HEK293 (cell line): ENCODE data around the gene TOX4.

Source experiments
- CTCF ChIA-PET: fragments of 350-600 bp; formaldehyde crosslinking; extraction: SDS; loops from one replicate; lab custom pipeline; 2021; ENCODE audit warnings: antibody characterized with exemption; lab: Yijun Ruan, JAX
- POLR2A ChIA-PET: fragments of 300-600 bp; formaldehyde crosslinking; extraction: SDS; loops from one replicate; lab custom pipeline; 2020; ENCODE audit warnings: antibody characterized with exemption, inconsistent platforms; lab: Yijun Ruan, JAX
- H3K27ac ChIP-seq: fragments of 200-500 bp; sonication (Bioruptor generic); 2 replicates; pipeline ENCODE4 v1.5.1; 2014; ENCODE audit warnings: low read depth, low read length, control low read depth, inconsistent platforms; ENCODE audit errors: extremely low read depth
- H3K36me3 ChIP-seq, 2 experiments: fragments of 200-500 bp in 1 of 2; sonication (Bioruptor generic) in 1 of 2; 1 replicate in 1 of 2; 2 replicates in 1 of 2; pipeline ENCODE4 v1.5.1; 2014 to 2017; ENCODE audit warnings: inconsistent platforms in 2 of 2, low read length in 2 of 2; ENCODE audit not compliant: control insufficient read depth in 2 of 2, insufficient read depth in 1 of 2
- H3K4me1 ChIP-seq: fragments of 200-500 bp; sonication (Bioruptor generic); 2 replicates; pipeline ENCODE4 v1.5.1; 2014; ENCODE audit warnings: mild to moderate bottlenecking, low read length, inconsistent platforms; ENCODE audit not compliant: control insufficient read depth, insufficient read depth
- H3K4me3 ChIP-seq: 2 replicates; pipeline ENCODE4 v1.5.1; 2011; ENCODE audit warnings: low read depth, mild to moderate bottlenecking, control low read depth, low read length, moderate library complexity
- H3K9me3 ChIP-seq: fragments of 200-500 bp; sonication (Bioruptor generic); 2 replicates; pipeline ENCODE4 v1.5.1; 2014; ENCODE audit warnings: low read depth, low read length, inconsistent platforms; ENCODE audit not compliant: control insufficient read depth, insufficient read depth
- GLIS1 ChIP-seq: fragments of 450-650 bp; formaldehyde crosslinking; IDR thresholded peaks from 2 replicates; pipeline ENCODE4 v1.5.1; 2016; ENCODE audit warnings: missing biosample characterization, missing genetic modification characterization
- GLIS2 ChIP-seq: fragments of 450-650 bp; formaldehyde crosslinking; IDR thresholded peaks from 2 replicates; pipeline ENCODE4 v1.5.1; 2016; ENCODE audit warnings: missing biosample characterization, missing genetic modification characterization
- KLF1 ChIP-seq: fragments of 450-650 bp; formaldehyde crosslinking; IDR thresholded peaks from 2 replicates; pipeline ENCODE4 v1.5.1; 2016; ENCODE audit warnings: missing biosample characterization, missing genetic modification characterization
- PRDM1 ChIP-seq: fragments of 450-650 bp; formaldehyde crosslinking; IDR thresholded peaks from 2 replicates; pipeline ENCODE4; 2016; ENCODE audit warnings: missing biosample characterization, missing genetic modification characterization
- REPIN1 ChIP-seq: fragments of 450-650 bp; formaldehyde crosslinking; IDR thresholded peaks from 2 replicates; pipeline ENCODE4 v1.5.1; 2017; ENCODE audit warnings: missing biosample characterization, missing genetic modification characterization, low read depth
- SCRT2 ChIP-seq: fragments of 450-650 bp; formaldehyde crosslinking; IDR thresholded peaks from 2 replicates; pipeline ENCODE4 v1.5.1; 2016; ENCODE audit warnings: missing biosample characterization, missing genetic modification characterization
- SP7 ChIP-seq: fragments of 450-650 bp; formaldehyde crosslinking; IDR thresholded peaks from 2 replicates; pipeline ENCODE4 v1.5.1; 2016; ENCODE audit warnings: missing biosample characterization, missing genetic modification characterization
- WT1 ChIP-seq: fragments of 450-650 bp; formaldehyde crosslinking; IDR thresholded peaks from 2 replicates; pipeline ENCODE4 v1.5.1; 2016; ENCODE audit warnings: missing biosample characterization, missing genetic modification characterization
- YY1 ChIP-seq: fragments of 450-650 bp; formaldehyde crosslinking; IDR thresholded peaks from 2 replicates; pipeline ENCODE4 v1.5.1; 2018; ENCODE audit warnings: missing biosample characterization, missing genetic modification characterization
- ZFP37 ChIP-seq: fragments of 450-650 bp; formaldehyde crosslinking; IDR thresholded peaks from 2 replicates; pipeline ENCODE4 v1.5.1; 2016; ENCODE audit warnings: missing biosample characterization, missing genetic modification characterization
- ZNF121 ChIP-seq: fragments of 450-650 bp; formaldehyde crosslinking; IDR thresholded peaks from 2 replicates; pipeline ENCODE4 v1.5.1; 2016; ENCODE audit warnings: missing biosample characterization, missing genetic modification characterization
- ZNF184 ChIP-seq: fragments of 450-650 bp; IDR thresholded peaks from 2 replicates; pipeline ENCODE4 v1.5.1; 2018; ENCODE audit warnings: missing biosample characterization, mild to moderate bottlenecking, missing genetic modification characterization
- ZNF302 ChIP-seq: fragments of 450-650 bp; formaldehyde crosslinking; IDR thresholded peaks from 2 replicates; pipeline ENCODE4 v1.5.1; 2016; ENCODE audit warnings: missing biosample characterization, missing genetic modification characterization, low read depth
- ZNF350 ChIP-seq: fragments of 450-650 bp; formaldehyde crosslinking; IDR thresholded peaks from 2 replicates; pipeline ENCODE4 v1.5.0; 2017; ENCODE audit warnings: missing biosample characterization, mild to moderate bottlenecking, missing genetic modification characterization
- ZNF394 ChIP-seq: fragments of 450-650 bp; formaldehyde crosslinking; IDR thresholded peaks from 2 replicates; pipeline ENCODE4 v1.5.1; 2016; ENCODE audit warnings: missing biosample characterization, missing genetic modification characterization, mild to moderate bottlenecking, moderate library complexity, borderline replicate concordance
- ZNF404 ChIP-seq: fragments of 450-650 bp; formaldehyde crosslinking; IDR thresholded peaks from 2 replicates; pipeline ENCODE4 v1.5.1; 2017; ENCODE audit warnings: missing biosample characterization, missing genetic modification characterization
- ZNF548 ChIP-seq: fragments of 450-650 bp; formaldehyde crosslinking; IDR thresholded peaks from 2 replicates; pipeline ENCODE4 v1.5.1; 2016; ENCODE audit warnings: missing biosample characterization, missing genetic modification characterization
- ZNF558 ChIP-seq: fragments of 450-650 bp; formaldehyde crosslinking; IDR thresholded peaks from 2 replicates; pipeline ENCODE4 v1.5.1; 2016; ENCODE audit warnings: missing biosample characterization, missing genetic modification characterization
- ZNF560 ChIP-seq: fragments of 450-650 bp; formaldehyde crosslinking; IDR thresholded peaks from 2 replicates; pipeline ENCODE4 v1.5.1; 2017; ENCODE audit warnings: missing biosample characterization, missing genetic modification characterization, borderline replicate concordance
- ZNF561 ChIP-seq: fragments of 450-650 bp; IDR thresholded peaks from 2 replicates; pipeline ENCODE4 v1.5.1; 2018; ENCODE audit warnings: missing biosample characterization, missing genetic modification characterization, borderline replicate concordance
- ZNF610 ChIP-seq: fragments of 450-650 bp; formaldehyde crosslinking; IDR thresholded peaks from 2 replicates; pipeline ENCODE4 v1.5.1; 2016; ENCODE audit warnings: missing biosample characterization, missing genetic modification characterization, borderline replicate concordance
- TF ChIP-seq, protein P1 (sequence below): fragments of 450-650 bp; formaldehyde crosslinking; IDR thresholded peaks from 2 replicates; pipeline ENCODE4 v1.5.1; 2016; ENCODE audit warnings: missing biosample characterization, missing genetic modification characterization
- TF ChIP-seq, protein P2 (sequence below): fragments of 450-650 bp; formaldehyde crosslinking; IDR thresholded peaks from 2 replicates; pipeline ENCODE4 v1.5.1; 2016; ENCODE audit warnings: missing biosample characterization, missing genetic modification characterization
- TF ChIP-seq, protein P3 (sequence below): fragments of 450-650 bp; formaldehyde crosslinking; IDR thresholded peaks from 2 replicates; pipeline ENCODE4 v1.5.1; 2017; ENCODE audit warnings: missing biosample characterization, mild to moderate bottlenecking, missing genetic modification characterization, moderate library complexity
- TF ChIP-seq, protein P4 (sequence below): fragments of 450-650 bp; formaldehyde crosslinking; IDR thresholded peaks from 2 replicates; pipeline ENCODE4 v1.5.1; 2016; ENCODE audit warnings: missing biosample characterization, missing genetic modification characterization
- TF ChIP-seq, protein P5 (sequence below): fragments of 450-650 bp; formaldehyde crosslinking; optimal IDR thresholded peaks from 2 replicates; pipeline ENCODE3; 2016; ENCODE audit warnings: missing biosample characterization, mild to moderate bottlenecking, missing genetic modification characterization

TOX4 gene

DNA sequence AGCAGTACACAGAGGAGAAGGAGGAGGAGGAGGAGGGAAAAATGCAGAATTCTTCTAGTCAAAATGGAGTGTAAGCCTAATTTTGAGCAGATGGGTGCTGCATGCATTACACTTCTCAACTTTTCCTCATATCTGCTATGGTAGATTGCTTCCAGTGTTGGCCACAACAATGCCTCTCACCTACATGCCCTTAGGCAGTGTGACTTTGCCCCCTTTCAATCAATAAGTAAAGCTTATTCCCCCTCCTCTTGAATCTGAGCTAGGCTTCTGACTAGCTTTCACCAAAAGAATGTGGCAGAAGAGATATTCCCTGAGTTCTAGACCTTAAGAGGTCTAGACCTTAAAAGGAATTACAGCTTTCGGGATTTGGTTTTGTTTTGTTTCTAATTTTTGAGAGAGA lies 37.3 kb downstream of the TOX4 start:
- Histone ChIP-seq H3K27ac (no peak overlapping the region), H3K36me3 (peaks cover 1 to 2% of the 10 kb centered on the region in 2 experiments; a peak in 2 of 3 replicates), H3K4me1 (0 out of 2 replicates have a peak, but pooled peaks cover 4% of the 10 kb centered on the region), H3K9me3 (no peaks in the 10 kb centered on the region), H3K4me3 (no peak overlapping the region)
- ChIA-PET CTCF (interaction anchor here (0.7 to 2.1 kb wide), 2 partner anchors 16 to 42 kb away, joined by 3 to 14 read pairs; no protein-coding TSS in a partner anchor), POLR2A (interaction anchor here (1.5 kb wide), 1 partner anchor 12 kb away, joined by 9 read pairs; the partner anchor contains the start of gene SALL2)
- TF ChIP-seq ZNF558 (tag by site-specific recombination) (no peak), ZNF394 (no peak), SP7 (tag by site-specific recombination) (no peak), ZNF350 (tag by site-specific recombination) (no peak), ZNF548 (tag by site-specific recombination) (no peak), REPIN1 (tag by site-specific recombination) (no peak)

DNA sequence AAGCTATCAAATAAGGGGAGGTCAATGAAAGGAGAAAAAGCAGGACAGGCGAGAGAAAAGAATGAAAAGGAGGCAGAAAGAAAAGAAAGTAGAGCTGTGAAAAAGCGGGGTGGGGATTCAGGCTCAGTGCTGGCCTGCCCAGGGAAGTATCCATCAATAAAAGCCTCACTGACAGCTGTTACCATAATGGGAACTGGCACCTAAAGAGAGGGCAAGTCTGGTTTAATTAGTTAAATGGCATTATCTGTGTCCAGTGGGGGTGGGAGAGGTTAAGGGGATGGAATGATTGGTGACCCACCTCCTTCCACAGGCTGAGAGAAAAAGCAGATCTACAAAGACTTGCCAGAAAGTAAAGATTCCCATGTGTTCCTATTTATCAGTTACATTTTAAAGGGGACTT lies 41.7 kb downstream of the TOX4 start:
- POLR2A ChIA-PET: interaction anchor here (1.4 kb wide), 1 partner anchor 8 kb away, joined by 4 read pairs; the partner anchor contains the start of gene METTL3
- CTCF ChIA-PET: interaction anchor here (0.6 to 0.7 kb wide), 2 partner anchors 39 to 52 kb away, joined by 3 read pairs; no protein-coding TSS in a partner anchor
- Histone ChIP-seq H3K4me1 (no peaks in the 10 kb centered on the region), H3K4me3 (no peak overlapping the region), H3K9me3 (no peaks in the 10 kb centered on the region), H3K27ac (no peak overlapping the region), H3K36me3 (peaks cover 3 to 28% of the 10 kb centered on the region in 2 experiments; a peak in 2 of 3 replicates)
- no peak for TF ChIP-seq ZNF561 (tag by site-specific recombination)
- no peak for TF ChIP-seq YY1 (tag by site-specific recombination)
- no peak for TF ChIP-seq ZNF184 (tag by site-specific recombination)
- TF ChIP-seq, protein P1, sequence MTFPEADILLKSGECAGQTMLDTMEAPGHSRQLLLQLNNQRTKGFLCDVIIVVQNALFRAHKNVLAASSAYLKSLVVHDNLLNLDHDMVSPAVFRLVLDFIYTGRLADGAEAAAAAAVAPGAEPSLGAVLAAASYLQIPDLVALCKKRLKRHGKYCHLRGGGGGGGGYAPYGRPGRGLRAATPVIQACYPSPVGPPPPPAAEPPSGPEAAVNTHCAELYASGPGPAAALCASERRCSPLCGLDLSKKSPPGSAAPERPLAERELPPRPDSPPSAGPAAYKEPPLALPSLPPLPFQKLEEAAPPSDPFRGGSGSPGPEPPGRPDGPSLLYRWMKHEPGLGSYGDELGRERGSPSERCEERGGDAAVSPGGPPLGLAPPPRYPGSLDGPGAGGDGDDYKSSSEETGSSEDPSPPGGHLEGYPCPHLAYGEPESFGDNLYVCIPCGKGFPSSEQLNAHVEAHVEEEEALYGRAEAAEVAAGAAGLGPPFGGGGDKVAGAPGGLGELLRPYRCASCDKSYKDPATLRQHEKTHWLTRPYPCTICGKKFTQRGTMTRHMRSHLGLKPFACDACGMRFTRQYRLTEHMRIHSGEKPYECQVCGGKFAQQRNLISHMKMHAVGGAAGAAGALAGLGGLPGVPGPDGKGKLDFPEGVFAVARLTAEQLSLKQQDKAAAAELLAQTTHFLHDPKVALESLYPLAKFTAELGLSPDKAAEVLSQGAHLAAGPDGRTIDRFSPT: no peak
- no peak for TF ChIP-seq GLIS1 (tag by site-specific recombination)
- no peak for TF ChIP-seq ZNF404 (tag by site-specific recombination)
- TF ChIP-seq KLF1 (tag by site-specific recombination): no peak
- TF ChIP-seq, protein P2, sequence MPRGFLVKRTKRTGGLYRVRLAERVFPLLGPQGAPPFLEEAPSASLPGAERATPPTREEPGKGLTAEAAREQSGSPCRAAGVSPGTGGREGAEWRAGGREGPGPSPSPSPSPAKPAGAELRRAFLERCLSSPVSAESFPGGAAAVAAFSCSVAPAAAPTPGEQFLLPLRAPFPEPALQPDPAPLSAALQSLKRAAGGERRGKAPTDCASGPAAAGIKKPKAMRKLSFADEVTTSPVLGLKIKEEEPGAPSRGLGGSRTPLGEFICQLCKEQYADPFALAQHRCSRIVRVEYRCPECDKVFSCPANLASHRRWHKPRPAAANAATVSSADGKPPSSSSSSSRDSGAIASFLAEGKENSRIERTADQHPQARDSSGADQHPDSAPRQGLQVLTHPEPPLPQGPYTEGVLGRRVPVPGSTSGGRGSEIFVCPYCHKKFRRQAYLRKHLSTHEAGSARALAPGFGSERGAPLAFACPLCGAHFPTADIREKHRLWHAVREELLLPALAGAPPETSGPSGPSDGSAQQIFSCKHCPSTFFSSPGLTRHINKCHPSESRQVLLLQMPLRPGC (tag by site-specific recombination): no peak
- TF ChIP-seq GLIS2 (tag by site-specific recombination): no peak
- TF ChIP-seq ZFP37 (tag by site-specific recombination): no peak
- TF ChIP-seq ZNF121 (tag by site-specific recombination): no peak
- no peak for TF ChIP-seq PRDM1 (tag by site-specific recombination)
- TF ChIP-seq SCRT2 (tag by site-specific recombination): no peak
- no peak for TF ChIP-seq ZNF302 (tag by site-specific recombination)
- TF ChIP-seq, protein P3, sequence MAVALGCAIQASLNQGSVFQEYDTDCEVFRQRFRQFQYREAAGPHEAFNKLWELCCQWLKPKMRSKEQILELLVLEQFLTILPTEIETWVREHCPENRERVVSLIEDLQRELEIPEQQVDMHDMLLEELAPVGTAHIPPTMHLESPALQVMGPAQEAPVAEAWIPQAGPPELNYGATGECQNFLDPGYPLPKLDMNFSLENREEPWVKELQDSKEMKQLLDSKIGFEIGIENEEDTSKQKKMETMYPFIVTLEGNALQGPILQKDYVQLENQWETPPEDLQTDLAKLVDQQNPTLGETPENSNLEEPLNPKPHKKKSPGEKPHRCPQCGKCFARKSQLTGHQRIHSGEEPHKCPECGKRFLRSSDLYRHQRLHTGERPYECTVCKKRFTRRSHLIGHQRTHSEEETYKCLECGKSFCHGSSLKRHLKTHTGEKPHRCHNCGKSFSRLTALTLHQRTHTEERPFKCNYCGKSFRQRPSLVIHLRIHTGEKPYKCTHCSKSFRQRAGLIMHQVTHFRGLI (tag by site-specific recombination): no peak
- no peak for TF ChIP-seq ZNF610 (tag by site-specific recombination)
- no peak for TF ChIP-seq ZNF560 (tag by site-specific recombination)
- no peak for TF ChIP-seq WT1 (tag by site-specific recombination)
- TF ChIP-seq, protein P4, sequence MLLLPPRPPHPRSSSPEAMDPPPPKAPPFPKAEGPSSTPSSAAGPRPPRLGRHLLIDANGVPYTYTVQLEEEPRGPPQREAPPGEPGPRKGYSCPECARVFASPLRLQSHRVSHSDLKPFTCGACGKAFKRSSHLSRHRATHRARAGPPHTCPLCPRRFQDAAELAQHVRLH (tag by site-specific recombination): no peak
- TF ChIP-seq, protein P5, sequence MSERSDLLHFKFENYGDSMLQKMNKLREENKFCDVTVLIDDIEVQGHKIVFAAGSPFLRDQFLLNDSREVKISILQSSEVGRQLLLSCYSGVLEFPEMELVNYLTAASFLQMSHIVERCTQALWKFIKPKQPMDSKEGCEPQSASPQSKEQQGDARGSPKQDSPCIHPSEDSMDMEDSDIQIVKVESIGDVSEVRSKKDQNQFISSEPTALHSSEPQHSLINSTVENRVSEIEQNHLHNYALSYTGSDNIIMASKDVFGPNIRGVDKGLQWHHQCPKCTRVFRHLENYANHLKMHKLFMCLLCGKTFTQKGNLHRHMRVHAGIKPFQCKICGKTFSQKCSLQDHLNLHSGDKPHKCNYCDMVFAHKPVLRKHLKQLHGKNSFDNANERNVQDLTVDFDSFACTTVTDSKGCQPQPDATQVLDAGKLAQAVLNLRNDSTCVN (tag by site-specific recombination): no peak
